MCF 10A (cell line): ENCODE data around the gene NUAK2. TPM values are rescaled to one million over a fixed set of nuclear protein-coding genes. Genes with fewer than 3 reads are reported as not detected.

ENCODE experiments used
- BruUV-seq: library from RNA; stranded (reverse); fragments of 400-500 nt; replicated peaks from 2 replicates; lab custom pipeline; 2021; lab: Mats Ljungman, UMichigan
- CTCF ChIA-PET: fragments of 300-600 bp; sonication (Branson Sonifier 250); formaldehyde crosslinking; extraction: SDS; loops from one replicate; lab custom pipeline; 2021; ENCODE audit warnings: antibody characterized with exemption, inconsistent platforms; lab: Yijun Ruan, JAX
- POLR2A ChIA-PET: fragments of 300-600, 350-650 bp; sonication (Branson Sonifier 250); formaldehyde crosslinking; extraction: SDS; loops from one replicate; lab custom pipeline; 2020; ENCODE audit warnings: antibody characterized with exemption, inconsistent platforms; lab: Yijun Ruan, JAX
- DNase-seq: peaks from one replicate; pipeline ENCODE4 v3.0.0-alpha.2; 2018; ENCODE audit not compliant: unreplicated experiment
- H3K27ac Mint-ChIP-seq: one replicate; pipeline ENCODE4 v1.8.0; 2022; ENCODE audit warnings: mild to moderate bottlenecking, low read depth, mixed read lengths; ENCODE audit not compliant: unreplicated experiment
- H3K27me3 Mint-ChIP-seq: one replicate; pipeline ENCODE4 v1.8.0; 2022; ENCODE audit warnings: mixed read lengths; ENCODE audit not compliant: insufficient read depth, unreplicated experiment
- H3K36me3 Mint-ChIP-seq: one replicate; pipeline ENCODE4 v1.8.0; 2022; ENCODE audit warnings: mild to moderate bottlenecking, moderate library complexity, mixed read lengths; ENCODE audit not compliant: insufficient read depth, unreplicated experiment
- H3K4me1 Mint-ChIP-seq: one replicate; pipeline ENCODE4 v1.8.0; 2022; ENCODE audit warnings: mixed read lengths; ENCODE audit not compliant: insufficient read depth, unreplicated experiment
- H3K4me3 Mint-ChIP-seq: one replicate; pipeline ENCODE4 v1.8.0; 2022; ENCODE audit warnings: mild to moderate bottlenecking, moderate library complexity, mixed read lengths; ENCODE audit not compliant: unreplicated experiment
- H3K9me3 Mint-ChIP-seq: one replicate; pipeline ENCODE4 v1.8.0; 2022; ENCODE audit warnings: mixed read lengths; ENCODE audit not compliant: unreplicated experiment
- intact Hi-C: fragments of 100-400 bp; cut with micrococcal nuclease; formaldehyde crosslinking; loops from 2 replicates; pipeline ENCODE4 v1.14.1; 2022
- total RNA-seq: library from RNA; stranded (reverse); gene quantifications from 2 replicates; pipeline ENCODE4 v1.2.3, GENCODE V29; 2022
- TF ChIP-seq, protein P1 (sequence below): fragments of 200-600 bp; IDR thresholded peaks from one replicate; pipeline ENCODE4 v1.8.0; 2022; ENCODE audit warnings: antibody characterized with exemption, mild to moderate bottlenecking; ENCODE audit not compliant: unreplicated experiment

Gene NUAK2
- total RNA-seq, 1 experiment from 2014 or later = 6.0 TPM

DNA sequence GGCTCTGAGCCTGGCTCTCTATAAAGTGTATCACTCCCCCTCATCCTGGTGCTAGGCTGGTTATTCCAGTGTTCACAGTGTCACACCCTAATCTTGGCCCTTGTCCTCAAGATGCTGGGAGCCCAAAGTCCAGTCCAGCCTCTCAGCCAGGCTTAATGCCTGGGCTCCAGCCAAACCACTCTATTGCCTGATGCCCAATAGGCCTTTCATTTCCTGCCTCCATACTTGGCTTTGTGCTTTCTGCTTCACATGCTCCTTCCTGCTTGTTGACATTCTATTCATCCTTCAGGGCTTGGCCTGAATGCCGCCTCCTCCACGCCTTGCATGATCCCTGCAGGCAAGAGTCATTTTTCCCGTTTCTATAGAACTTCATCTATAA lies 33.5 kb upstream of the NUAK2 start:
- Mint-ChIP-seq H3K36me3 (no peaks in the 10 kb centered on the region), H3K4me1 (peaks cover 13% of the 10 kb centered on the region), H3K4me3 (no peak overlapping the region), H3K27me3 (peaks cover 30% of the 10 kb centered on the region), H3K9me3 (no peaks in the 10 kb centered on the region), H3K27ac (no peak overlapping the region)
- ChIA-PET POLR2A (interaction anchor here (1.1 to 1.8 kb wide), 5 partner anchors 9 to 134 kb away, joined by 3 to 9 read pairs (median 3); no protein-coding TSS in a partner anchor), CTCF (interaction anchor here (0.5 to 17.4 kb wide), 42 partner anchors 9 to 303 kb away, joined by 3 to 393 read pairs (median 8); partner anchors contain the start of genes CDK18, LEMD1 and TMCC2)
- TF ChIP-seq, protein P1, sequence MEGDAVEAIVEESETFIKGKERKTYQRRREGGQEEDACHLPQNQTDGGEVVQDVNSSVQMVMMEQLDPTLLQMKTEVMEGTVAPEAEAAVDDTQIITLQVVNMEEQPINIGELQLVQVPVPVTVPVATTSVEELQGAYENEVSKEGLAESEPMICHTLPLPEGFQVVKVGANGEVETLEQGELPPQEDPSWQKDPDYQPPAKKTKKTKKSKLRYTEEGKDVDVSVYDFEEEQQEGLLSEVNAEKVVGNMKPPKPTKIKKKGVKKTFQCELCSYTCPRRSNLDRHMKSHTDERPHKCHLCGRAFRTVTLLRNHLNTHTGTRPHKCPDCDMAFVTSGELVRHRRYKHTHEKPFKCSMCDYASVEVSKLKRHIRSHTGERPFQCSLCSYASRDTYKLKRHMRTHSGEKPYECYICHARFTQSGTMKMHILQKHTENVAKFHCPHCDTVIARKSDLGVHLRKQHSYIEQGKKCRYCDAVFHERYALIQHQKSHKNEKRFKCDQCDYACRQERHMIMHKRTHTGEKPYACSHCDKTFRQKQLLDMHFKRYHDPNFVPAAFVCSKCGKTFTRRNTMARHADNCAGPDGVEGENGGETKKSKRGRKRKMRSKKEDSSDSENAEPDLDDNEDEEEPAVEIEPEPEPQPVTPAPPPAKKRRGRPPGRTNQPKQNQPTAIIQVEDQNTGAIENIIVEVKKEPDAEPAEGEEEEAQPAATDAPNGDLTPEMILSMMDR = no peak
- no TSS peak for BruUV-seq
- peak; percentile 75 for DNase-seq
- intact Hi-C loops = loop anchor here (2.0 kb wide), 1 partner anchor 76 kb away; no protein-coding TSS in a partner anchor

DNA sequence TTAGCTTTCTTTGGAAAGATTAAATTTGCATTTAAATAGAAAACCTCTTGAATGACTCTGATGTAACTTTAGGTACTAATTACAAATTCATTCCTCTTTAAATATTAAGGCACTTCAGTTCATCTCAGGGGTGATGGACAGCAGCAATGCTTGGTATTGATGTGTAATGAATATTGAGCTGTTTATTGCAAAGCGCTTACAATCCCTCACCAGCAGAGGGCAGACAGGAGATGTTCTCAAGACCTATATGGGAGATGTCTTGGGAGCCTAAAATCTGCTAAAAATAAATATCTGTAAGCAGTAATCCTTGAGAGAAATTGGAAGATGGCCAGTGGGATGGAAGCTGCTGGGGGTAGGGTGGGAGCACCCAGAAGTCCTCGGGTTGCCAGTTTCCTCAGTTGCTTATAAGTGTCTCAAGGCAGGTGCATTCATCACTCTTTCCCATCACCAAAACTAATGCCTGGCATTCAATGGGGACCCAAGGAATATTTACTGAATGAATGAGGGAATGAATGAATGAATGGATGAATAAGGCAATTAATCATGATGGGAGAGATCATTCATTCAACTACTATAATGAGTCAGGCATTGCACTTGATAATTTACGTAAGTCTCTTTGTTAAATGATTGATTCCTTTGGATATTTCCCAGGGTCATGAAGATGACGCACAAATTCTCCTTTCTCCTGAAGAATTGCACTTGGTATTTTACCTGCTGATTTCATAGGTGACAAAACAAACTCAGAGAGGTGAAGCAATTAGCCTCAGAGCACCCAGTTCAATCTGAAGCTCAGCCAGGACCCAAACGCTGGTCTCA lies 32.9 kb upstream of the NUAK2 start:
- TF ChIP-seq, protein P1 = peak; percentile 91
- Mint-ChIP-seq H3K36me3 (no peaks in the 10 kb centered on the region), H3K27me3 (peaks cover 24% of the 10 kb centered on the region), H3K4me3 (no peak overlapping the region), H3K4me1 (peaks cover 13% of the 10 kb centered on the region), H3K9me3 (no peaks in the 10 kb centered on the region), H3K27ac (no peak overlapping the region)
- ChIA-PET CTCF (interaction anchor here (0.5 to 17.4 kb wide), 75 partner anchors 9 to 1380 kb away, joined by 3 to 393 read pairs (median 5); partner anchors contain the start of genes CDK18, LEMD1, NUAK2 and TMCC2), POLR2A (interaction anchor here (0.6 to 2.5 kb wide), 15 partner anchors 9 to 170 kb away, joined by 3 to 24 read pairs (median 3); no protein-coding TSS in a partner anchor)
- intact Hi-C loops = loop anchor here (1.0 to 2.0 kb wide), 5 partner anchors 20 to 170 kb away; no protein-coding TSS in a partner anchor
- DNase-seq = peak; percentile 92
- no TSS peak for BruUV-seq

DNA sequence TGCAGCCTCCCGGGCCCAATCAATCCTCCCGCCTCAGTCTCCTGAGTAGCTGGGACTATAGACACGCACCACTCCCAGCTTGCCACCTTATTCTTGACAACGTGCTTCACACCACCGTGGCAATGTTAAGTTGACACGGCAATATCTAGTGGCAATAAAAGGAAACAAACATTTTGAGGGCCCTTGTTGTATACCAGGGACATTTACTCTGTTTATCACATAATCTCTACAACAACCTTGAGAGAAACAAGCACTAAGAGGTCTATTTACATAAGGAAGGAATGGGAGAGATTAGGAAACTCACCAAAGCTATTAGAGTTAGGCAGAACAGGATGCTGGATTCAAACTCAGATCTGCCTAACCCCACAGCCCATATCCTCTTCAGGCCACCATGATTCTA lies 32.1 kb upstream of the NUAK2 start:
- DNase-seq = no peak
- Mint-ChIP-seq H3K4me3 (no peak overlapping the region), H3K4me1 (peaks cover 18% of the 10 kb centered on the region), H3K9me3 (no peaks in the 10 kb centered on the region), H3K27me3 (peaks cover 15% of the 10 kb centered on the region), H3K27ac (no peak overlapping the region), H3K36me3 (no peaks in the 10 kb centered on the region)
- TF ChIP-seq, protein P1 = no peak
- intact Hi-C loops = loop anchor here (1.0 to 2.0 kb wide), 5 partner anchors 21 to 171 kb away; no protein-coding TSS in a partner anchor
- ChIA-PET CTCF (interaction anchor here (0.6 to 17.4 kb wide), 71 partner anchors 8 to 1381 kb away, joined by 3 to 393 read pairs (median 5); partner anchors contain the start of genes CDK18, LEMD1, NUAK2 and TMCC2), POLR2A (interaction anchor here (0.6 to 2.5 kb wide), 14 partner anchors 11 to 171 kb away, joined by 3 to 24 read pairs (median 4); no protein-coding TSS in a partner anchor)
- no TSS peak for BruUV-seq

DNA sequence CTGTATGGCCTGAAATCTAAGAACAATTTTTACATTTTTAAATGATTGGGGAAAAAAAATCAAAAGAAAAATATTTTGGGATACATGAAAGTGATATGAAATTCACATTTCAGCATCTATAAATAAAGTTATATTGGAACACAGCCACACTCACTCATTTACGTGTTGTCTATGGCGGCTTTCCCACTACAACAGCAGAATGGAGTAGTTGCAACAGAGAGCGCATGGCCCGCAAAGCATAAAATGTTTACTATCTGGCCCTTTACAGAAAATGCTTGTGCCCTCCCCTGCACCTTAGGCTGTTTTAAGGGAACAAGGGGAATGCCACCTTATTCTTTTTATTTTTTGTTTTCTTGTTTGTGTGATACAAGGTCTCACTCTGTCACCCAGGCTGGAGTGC lies 31.6 kb upstream of the NUAK2 start:
- Mint-ChIP-seq H3K4me1 (peaks cover 20% of the 10 kb centered on the region), H3K27me3 (peaks cover 11% of the 10 kb centered on the region), H3K9me3 (no peaks in the 10 kb centered on the region), H3K27ac (no peak overlapping the region), H3K4me3 (no peak overlapping the region), H3K36me3 (no peaks in the 10 kb centered on the region)
- BruUV-seq = no TSS peak
- DNase-seq = no peak
- TF ChIP-seq, protein P1 = no peak
- CTCF ChIA-PET = interaction anchor here (0.6 to 17.4 kb wide), 39 partner anchors 9 to 429 kb away, joined by 3 to 393 read pairs (median 6); partner anchors contain the start of gene LEMD1
- POLR2A ChIA-PET = interaction anchor here (1.0 to 2.5 kb wide), 7 partner anchors 9 to 132 kb away, joined by 3 to 24 read pairs (median 4); no protein-coding TSS in a partner anchor
- intact Hi-C loops = no loop called here
